GM19397 (cell line): ENCODE results near the gene PAX6.

ENCODE experiments used
- ATAC-seq: cut with Tn5 transposase; IDR thresholded peaks from one replicate; pipeline ENCODE4 v1.9.1; 2021; ENCODE audit warnings: mild to moderate bottlenecking, moderate library complexity; ENCODE audit not compliant: unreplicated experiment

The PAX6 gene

GRCh38 chr11:31798554-31799434 is 12.3 kb downstream of the PAX6 start:
- ATAC-seq: peak; percentile 42

- no peak for ATAC-seq
Observed at GRCh38 chr11:31798057-31798553, 13.0 kb downstream of the PAX6 start.

- no peak for ATAC-seq
Observed at GRCh38 chr11:31797190-31798056, 13.7 kb downstream of the PAX6 start.

- ATAC-seq: no peak
Observed at GRCh38 chr11:31796499-31797189, 14.5 kb downstream of the PAX6 start.

- no peak for ATAC-seq
Observed at GRCh38 chr11:31795706-31796498, 15.2 kb downstream of the PAX6 start.

- no peak for ATAC-seq
Observed at GRCh38 chr11:31794548-31794947, 16.6 kb downstream of the PAX6 start.

- no peak for ATAC-seq
Observed at GRCh38 chr11:31793264-31793663, 17.9 kb downstream of the PAX6 start.

GRCh38 chr11:31792456-31792855 is 18.7 kb downstream of the PAX6 start:
- ATAC-seq: no peak

GRCh38 chr11:31792036-31792435 is 19.1 kb downstream of the PAX6 start:
- ATAC-seq: no peak

- ATAC-seq: no peak
Observed at GRCh38 chr11:31790649-31791048, 20.5 kb downstream of the PAX6 start.

GRCh38 chr11:31788085-31788484 is 23.0 kb downstream of the PAX6 start:
- ATAC-seq: no peak

GRCh38 chr11:31786996-31787685 is 24.0 kb downstream of the PAX6 start:
- ATAC-seq: no peak

GRCh38 chr11:31784611-31785010 is 26.5 kb downstream of the PAX6 start:
- ATAC-seq: no peak

GRCh38 chr11:31783252-31783651 is 27.9 kb downstream of the PAX6 start:
- no peak for ATAC-seq

GRCh38 chr11:31782257-31782656 is 28.9 kb downstream of the PAX6 start:
- no peak for ATAC-seq

GRCh38 chr11:31780480-31780971 is 30.6 kb downstream of the PAX6 start:
- ATAC-seq: no peak

GRCh38 chr11:31780078-31780477 is 31.0 kb downstream of the PAX6 start:
- no peak for ATAC-seq

- no peak for ATAC-seq
Observed at GRCh38 chr11:31779374-31779791, 31.7 kb downstream of the PAX6 start.

- no peak for ATAC-seq
Observed at GRCh38 chr11:31772412-31772811, 38.7 kb downstream of the PAX6 start.
